Mesothelial cell of epicardium (in vitro differentiated cells): ENCODE results near the gene MUC16. TPM values are rescaled to one million over a fixed set of nuclear protein-coding genes. Genes with fewer than 3 reads are reported as not detected.
"Not testable (repeated sequence)": the region's sequence is repeated elsewhere in the genome, so short reads cannot be mapped to it uniquely, and the experiment has no call there.

Source experiments
- DNase-seq, 2 experiments: peaks; one replicate each; pipeline ENCODE4 v3.0.0; 2021; ENCODE audit warnings: low spot score in 2 of 2; ENCODE audit not compliant: unreplicated experiment in 2 of 2
- H3K27ac Mint-ChIP-seq: 2 replicates; pipeline ENCODE4 v1.8.0; 2021; ENCODE audit warnings: mixed read lengths
- H3K27me3 Mint-ChIP-seq: 2 replicates; pipeline ENCODE4 v1.8.0; 2021; ENCODE audit warnings: low read depth, mixed read lengths
- H3K36me3 Mint-ChIP-seq: 2 replicates; pipeline ENCODE4 v1.8.0; 2021; ENCODE audit warnings: mixed read lengths
- H3K4me1 Mint-ChIP-seq: 2 replicates; pipeline ENCODE4 v1.8.0; 2021; ENCODE audit warnings: mixed read lengths
- H3K4me3 Mint-ChIP-seq: 2 replicates; pipeline ENCODE4 v1.8.0; 2021; ENCODE audit warnings: mild to moderate bottlenecking, moderate library complexity, mixed read lengths
- H3K9me3 Mint-ChIP-seq: 2 replicates; pipeline ENCODE4 v1.8.0; 2021; ENCODE audit warnings: mixed read lengths
- CTCF ChIP-seq: fragments of 200-600 bp; sonication (generic); IDR thresholded peaks from one replicate; pipeline ENCODE4 v1.5.0; 2021; ENCODE audit warnings: antibody characterized with exemption; ENCODE audit not compliant: unreplicated experiment
- total RNA-seq: library from RNA; stranded (reverse); gene quantifications from 3 replicates; pipeline ENCODE4 v1.2.1, GENCODE V29; 2021

Gene MUC16
- total RNA-seq, 1 donor from 2014 or later = 1.1 TPM

GRCh38 chr19:9054207-9054606 lies 44.0 kb upstream of the MUC16 start:
- no peak for TF ChIP-seq CTCF
- Mint-ChIP-seq H3K4me1 (peaks cover 27% of the 10 kb centered on the region), H3K27ac (peak overlapping the region; percentile 86), H3K9me3 (no peaks in the 10 kb centered on the region), H3K4me3 (no peak overlapping the region), H3K36me3 (no peaks in the 10 kb centered on the region), H3K27me3 (peaks cover 2% of the 10 kb centered on the region)
- DNase-seq = no peak

GRCh38 chr19:9053674-9054073 lies 43.5 kb upstream of the MUC16 start:
- not testable (repeated sequence) for H3K36me3 Mint-ChIP-seq
- peak overlapping the region; percentile 86 for H3K27ac Mint-ChIP-seq

GRCh38 chr19:9052894-9053293 lies 42.7 kb upstream of the MUC16 start:
- no peak overlapping the region for H3K4me3 Mint-ChIP-seq
- TF ChIP-seq CTCF = no peak
- DNase-seq = no peak
- H3K9me3 Mint-ChIP-seq = no peaks in the 10 kb centered on the region
- no peaks in the 10 kb centered on the region for H3K36me3 Mint-ChIP-seq
- H3K4me1 Mint-ChIP-seq = peaks cover 22% of the 10 kb centered on the region
- H3K27me3 Mint-ChIP-seq = peaks cover 2% of the 10 kb centered on the region
- H3K27ac Mint-ChIP-seq = no peak overlapping the region

More at GRCh38 chr19:9053674-9054073, 43.5 kb upstream of the MUC16 start:
- H3K27me3 Mint-ChIP-seq, DNase-seq, H3K9me3 Mint-ChIP-seq, H3K4me3 Mint-ChIP-seq: not testable (repeated sequence)
- peaks cover 23% of the 10 kb centered on the region for H3K4me1 Mint-ChIP-seq

- no peak for DNase-seq
- H3K4me1 Mint-ChIP-seq = no peaks in the 10 kb centered on the region
- H3K27me3 Mint-ChIP-seq = no peaks in the 10 kb centered on the region
- no peaks in the 10 kb centered on the region for H3K9me3 Mint-ChIP-seq
- no peak for TF ChIP-seq CTCF
- H3K4me3 Mint-ChIP-seq = no peak overlapping the region
- no peak overlapping the region for H3K27ac Mint-ChIP-seq
- no peaks in the 10 kb centered on the region for H3K36me3 Mint-ChIP-seq
These were observed 36.5 kb upstream of the MUC16 start for GRCh38 chr19:9046694-9047093.

- TF ChIP-seq CTCF = no peak
- Mint-ChIP-seq H3K9me3 (no peaks in the 10 kb centered on the region), H3K4me3 (no peak overlapping the region), H3K4me1 (peaks cover 8% of the 10 kb centered on the region), H3K36me3 (no peaks in the 10 kb centered on the region), H3K27me3 (no peaks in the 10 kb centered on the region), H3K27ac (no peak overlapping the region)
- DNase-seq = no peak
These were observed 34.2 kb upstream of the MUC16 start for GRCh38 chr19:9044449-9044848.

GRCh38 chr19:9043524-9043923 lies 33.3 kb upstream of the MUC16 start:
- Mint-ChIP-seq H3K27ac (no peak overlapping the region), H3K4me1 (peaks cover 8% of the 10 kb centered on the region), H3K27me3 (no peaks in the 10 kb centered on the region), H3K36me3 (no peaks in the 10 kb centered on the region), H3K4me3 (no peak overlapping the region), H3K9me3 (no peaks in the 10 kb centered on the region)
- TF ChIP-seq CTCF = no peak
- DNase-seq = no peak
